Effector memory CD8-positive, alpha-beta T cell (primary cell): ENCODE data around the gene NKD1.

Source experiments
- ATAC-seq: fragments of 150-1000 bp; cut with Tn5 transposase; replicated peaks from 2 replicates; pipeline ENCODE4 v1.10.0; 2021; ENCODE audit warnings: mild to moderate bottlenecking, moderate library complexity
- DNase-seq, 3 experiments: peaks; one replicate each; pipeline ENCODE4 v3.0.0; 2021
- H3K27ac Mint-ChIP-seq, 2 donors: one replicate each; pipeline ENCODE4 v1.8.0; 2022; ENCODE audit warnings: mild to moderate bottlenecking in 2 of 2, mixed read lengths in 2 of 2, moderate library complexity in 2 of 2
- H3K27me3 Mint-ChIP-seq, 2 donors: one replicate each; pipeline ENCODE4 v1.8.0; 2022; ENCODE audit warnings: mixed read lengths in 2 of 2
- H3K36me3 Mint-ChIP-seq: one replicate; pipeline ENCODE4 v1.8.0; 2022; ENCODE audit warnings: mild to moderate bottlenecking, moderate library complexity, mixed read lengths; ENCODE audit not compliant: insufficient read depth
- H3K4me1 Mint-ChIP-seq, 2 donors: one replicate each; pipeline ENCODE4 v1.8.0; 2022; ENCODE audit warnings: low read depth in 2 of 2, mixed read lengths in 2 of 2
- H3K4me3 Mint-ChIP-seq, 2 donors: one replicate each; pipeline ENCODE4 v1.8.0; 2022; ENCODE audit warnings: mild to moderate bottlenecking in 2 of 2, mixed read lengths in 2 of 2, moderate library complexity in 2 of 2
- H3K9me3 Mint-ChIP-seq, 2 donors: one replicate each; pipeline ENCODE4 v1.8.0; 2022; ENCODE audit warnings: mixed read lengths in 2 of 2

NKD1 gene

DNA sequence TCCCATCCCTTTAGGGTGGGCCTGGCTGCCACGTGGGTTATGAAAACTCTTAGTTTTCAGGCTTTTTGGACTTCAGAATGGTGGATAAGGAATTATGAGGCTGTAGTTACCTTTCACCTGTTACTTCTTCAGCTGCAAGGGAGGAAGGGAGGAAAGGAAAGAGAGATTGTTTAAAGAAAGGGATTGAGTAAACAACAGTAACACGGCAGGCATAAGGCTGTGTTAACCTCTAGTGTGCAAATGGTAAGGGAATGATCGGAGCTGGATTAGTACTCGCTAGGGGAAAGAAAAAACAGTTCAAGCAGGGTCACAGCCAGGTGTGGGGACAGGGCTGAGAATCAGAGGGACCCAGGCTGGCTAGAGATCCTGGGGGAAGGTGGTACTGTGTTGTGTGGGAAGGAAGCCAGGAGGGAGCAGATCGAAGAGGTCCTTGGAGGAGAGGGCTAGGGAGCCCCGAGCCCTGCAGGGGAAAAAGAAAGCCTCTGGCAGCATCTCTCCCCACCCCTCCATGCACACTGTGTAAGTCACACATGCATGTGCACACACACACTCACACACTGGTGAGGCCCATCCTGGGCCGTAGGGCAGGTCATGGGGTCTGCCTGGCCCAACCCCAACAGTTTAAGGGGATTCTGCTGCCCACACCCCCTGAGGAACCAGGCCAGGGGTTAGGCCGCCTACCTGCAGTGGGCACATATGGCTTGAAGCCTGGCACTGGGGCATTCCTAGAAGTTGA lies 83.2 kb downstream of the NKD1 start:
- H3K27me3 Mint-ChIP-seq, result no peaks in the 10 kb centered on the region
- DNase-seq, result no peak
- peaks cover 11 to 15% of the 10 kb centered on the region in 2 donors for H3K4me1 Mint-ChIP-seq
- no peak overlapping the region for H3K4me3 Mint-ChIP-seq
- ATAC-seq, result no peak
- H3K36me3 Mint-ChIP-seq, result no peaks in the 10 kb centered on the region
- no peaks in the 10 kb centered on the region for H3K9me3 Mint-ChIP-seq
- H3K27ac Mint-ChIP-seq, result no peak overlapping the region

DNA sequence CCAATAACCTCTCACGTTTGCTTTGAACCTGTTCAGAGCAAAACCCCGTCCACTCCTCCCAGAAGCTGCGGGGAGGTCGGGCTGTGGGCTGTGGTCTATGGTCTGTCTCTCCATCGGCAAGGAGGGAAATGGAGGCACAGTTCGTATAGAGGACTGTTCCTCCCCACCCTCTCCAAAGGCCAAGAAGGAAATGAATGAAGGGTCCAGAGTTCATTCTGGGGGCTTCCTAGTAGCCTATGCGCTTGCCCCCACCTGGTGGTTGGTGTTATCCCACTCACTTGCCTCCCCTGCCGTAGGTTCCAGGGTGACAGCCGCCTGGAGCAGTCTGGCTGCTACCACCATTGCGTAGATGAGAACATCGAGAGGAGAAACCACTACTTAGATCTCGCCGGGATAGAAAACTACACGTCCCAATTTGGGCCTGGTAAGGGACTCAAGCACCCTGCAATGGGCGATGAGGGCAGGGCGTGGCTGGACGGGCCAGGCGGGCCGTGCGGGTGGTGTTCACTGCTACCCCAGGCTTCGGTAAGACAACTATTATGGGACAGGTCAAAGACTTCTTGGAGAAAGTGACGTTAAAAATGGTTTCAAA lies 83.9 kb downstream of the NKD1 start:
- Mint-ChIP-seq H3K4me1 (peaks cover 6 to 9% of the 10 kb centered on the region in 2 donors), H3K9me3 (no peaks in the 10 kb centered on the region), H3K36me3 (no peaks in the 10 kb centered on the region), H3K27me3 (no peaks in the 10 kb centered on the region), H3K4me3 (no peak overlapping the region), H3K27ac (no peak overlapping the region)
- ATAC-seq, result no peak
- DNase-seq, result no peak

DNA sequence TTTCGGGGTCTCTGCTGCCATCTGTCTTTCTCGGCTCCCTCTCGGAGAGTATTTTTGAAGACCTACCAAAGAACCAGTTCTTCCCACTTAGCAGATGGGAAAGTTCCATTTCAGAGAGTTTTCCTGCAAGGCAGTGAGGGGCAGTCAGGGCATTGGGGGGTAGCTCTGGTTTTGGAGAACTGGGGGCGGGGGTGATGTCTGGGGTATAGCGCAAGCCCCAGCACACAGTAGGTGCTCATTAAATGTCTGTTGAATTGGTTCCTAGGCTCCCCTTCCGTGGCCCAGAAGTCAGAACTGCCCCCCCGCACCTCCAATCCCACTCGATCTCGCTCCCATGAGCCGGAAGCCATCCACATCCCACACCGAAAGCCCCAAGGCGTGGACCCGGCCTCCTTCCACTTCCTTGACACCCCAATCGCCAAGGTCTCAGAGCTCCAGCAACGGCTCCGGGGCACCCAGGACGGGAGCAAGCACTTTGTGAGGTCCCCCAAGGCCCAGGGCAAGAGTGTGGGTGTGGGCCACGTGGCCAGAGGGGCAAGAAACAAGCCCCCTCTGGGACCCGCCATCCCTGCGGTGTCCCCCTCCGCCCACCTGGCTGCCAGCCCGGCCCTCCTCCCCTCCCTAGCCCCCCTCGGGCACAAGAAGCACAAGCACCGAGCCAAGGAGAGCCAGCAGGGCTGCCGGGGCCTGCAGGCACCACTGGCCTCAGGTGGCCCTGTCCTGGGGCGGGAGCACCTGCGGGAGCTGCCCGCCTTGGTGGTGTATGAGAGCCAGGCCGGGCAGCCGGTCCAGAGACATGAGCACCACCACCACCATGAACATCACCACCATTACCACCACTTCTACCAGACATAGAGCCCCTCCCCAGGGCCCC lies 85.0 kb downstream of the NKD1 start:
- no peak for DNase-seq
- H3K36me3 Mint-ChIP-seq, result no peaks in the 10 kb centered on the region
- no peak overlapping the region for H3K27ac Mint-ChIP-seq
- H3K4me1 Mint-ChIP-seq, result peaks cover 0 to 2% of the 10 kb centered on the region in 2 donors
- H3K4me3 Mint-ChIP-seq, result no peak overlapping the region
- no peaks in the 10 kb centered on the region for H3K9me3 Mint-ChIP-seq
- H3K27me3 Mint-ChIP-seq, result no peaks in the 10 kb centered on the region
- ATAC-seq, result no peak

DNA sequence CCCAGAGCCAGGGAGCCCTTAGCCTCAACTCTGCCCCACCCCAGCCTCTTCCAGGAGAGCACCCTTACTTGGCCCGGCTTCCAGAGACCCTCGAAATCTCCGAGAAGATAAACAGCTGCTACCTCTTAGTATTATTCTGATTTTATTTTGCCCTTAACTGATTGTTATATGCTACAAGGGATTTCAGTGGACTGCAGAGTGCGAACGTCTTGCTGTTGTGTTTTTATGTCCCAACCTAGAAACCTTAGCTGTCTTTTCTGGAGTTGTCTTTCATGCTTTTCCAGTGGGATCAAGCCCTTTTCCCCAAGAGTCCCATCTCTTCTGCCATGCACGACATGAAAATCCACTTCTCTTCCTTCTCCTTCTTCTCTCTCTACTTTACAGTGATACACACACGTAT lies 85.9 kb downstream of the NKD1 start:
- Mint-ChIP-seq H3K4me3 (no peak overlapping the region), H3K27me3 (peaks cover 0 to 6% of the 10 kb centered on the region in 2 donors), H3K4me1 (peaks cover 0 to 2% of the 10 kb centered on the region in 2 donors), H3K27ac (no peak overlapping the region), H3K9me3 (no peaks in the 10 kb centered on the region), H3K36me3 (no peaks in the 10 kb centered on the region)
- no peak for DNase-seq
- ATAC-seq, result no peak

DNA sequence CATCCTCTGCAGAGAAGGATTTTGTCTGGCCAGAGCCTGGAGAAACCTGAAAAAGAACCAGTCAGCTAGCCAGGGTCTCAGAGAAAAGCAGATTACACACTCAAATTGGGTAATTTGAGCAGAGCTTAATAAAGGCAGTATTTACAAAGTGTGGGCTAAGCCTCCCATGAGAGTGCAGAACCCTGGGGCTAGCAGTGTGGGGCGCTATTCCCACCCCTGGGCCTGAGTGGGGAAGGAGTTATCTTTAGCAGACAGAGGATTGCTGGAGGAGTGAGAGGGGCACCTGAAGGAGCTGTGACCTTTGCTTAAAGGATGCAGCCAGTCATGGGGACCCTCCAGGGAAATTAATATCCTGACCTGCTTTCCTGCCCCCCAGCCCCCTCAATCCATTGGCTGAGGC lies 86.8 kb downstream of the NKD1 start:
- no peak overlapping the region for H3K27ac Mint-ChIP-seq
- peaks cover 0 to 13% of the 10 kb centered on the region in 2 donors for H3K27me3 Mint-ChIP-seq
- no peaks in the 10 kb centered on the region for H3K9me3 Mint-ChIP-seq
- H3K4me3 Mint-ChIP-seq, result no peak overlapping the region
- H3K36me3 Mint-ChIP-seq, result no peaks in the 10 kb centered on the region
- ATAC-seq (no peak), DNase-seq (no peak)
- peaks cover 0 to 2% of the 10 kb centered on the region in 2 donors for H3K4me1 Mint-ChIP-seq

DNA sequence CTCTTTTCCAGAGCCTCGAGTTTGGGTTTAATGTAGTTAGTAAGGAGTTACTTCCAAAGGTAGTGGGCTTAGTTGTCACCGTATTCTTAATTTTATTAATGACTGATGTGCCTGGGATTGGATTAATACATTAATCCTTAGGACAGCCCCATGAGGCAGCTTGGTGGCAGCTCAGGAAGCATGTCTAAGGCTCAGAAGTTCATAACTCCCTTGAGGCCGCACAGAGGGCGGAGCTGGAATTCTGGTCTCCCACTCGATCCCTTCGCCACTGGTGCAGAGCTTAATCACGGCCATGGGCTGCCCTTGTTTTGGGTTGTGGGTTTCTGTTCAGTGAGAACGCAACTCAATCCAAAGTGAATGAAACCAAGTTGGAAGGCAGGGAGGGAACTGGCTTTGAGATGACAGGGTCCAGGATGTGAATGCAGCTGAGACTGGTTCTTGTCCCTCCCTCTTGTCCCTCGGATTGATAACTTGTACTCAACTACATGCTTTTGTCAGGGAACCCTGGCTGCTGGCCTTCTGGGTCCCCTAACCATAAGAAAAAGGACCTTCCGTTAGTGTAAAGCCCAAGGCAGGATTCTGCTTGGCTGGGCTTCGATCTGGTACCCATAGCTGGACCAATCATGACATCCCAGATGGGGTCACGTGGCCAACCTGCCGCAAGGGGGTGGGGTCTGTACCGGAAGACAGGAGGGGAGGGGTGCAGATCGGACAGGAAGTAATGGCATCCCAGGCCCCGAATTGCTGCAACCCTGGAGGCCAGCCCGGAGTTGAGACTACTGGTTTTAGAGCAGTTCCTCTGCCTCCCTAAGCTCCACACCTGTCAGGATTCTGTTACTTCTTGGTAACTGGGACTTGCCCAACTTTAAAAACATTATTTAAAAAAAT lies 87.6 kb downstream of the NKD1 start:
- H3K36me3 Mint-ChIP-seq, result no peaks in the 10 kb centered on the region
- H3K4me1 Mint-ChIP-seq, result peaks cover 0 to 2% of the 10 kb centered on the region in 2 donors
- no peak overlapping the region for H3K27ac Mint-ChIP-seq
- DNase-seq (no peak), ATAC-seq (peak; percentile 29)
- peaks cover 5 to 21% of the 10 kb centered on the region in 2 donors for H3K27me3 Mint-ChIP-seq
- H3K9me3 Mint-ChIP-seq, result no peaks in the 10 kb centered on the region
- H3K4me3 Mint-ChIP-seq, result no peak overlapping the region

DNA sequence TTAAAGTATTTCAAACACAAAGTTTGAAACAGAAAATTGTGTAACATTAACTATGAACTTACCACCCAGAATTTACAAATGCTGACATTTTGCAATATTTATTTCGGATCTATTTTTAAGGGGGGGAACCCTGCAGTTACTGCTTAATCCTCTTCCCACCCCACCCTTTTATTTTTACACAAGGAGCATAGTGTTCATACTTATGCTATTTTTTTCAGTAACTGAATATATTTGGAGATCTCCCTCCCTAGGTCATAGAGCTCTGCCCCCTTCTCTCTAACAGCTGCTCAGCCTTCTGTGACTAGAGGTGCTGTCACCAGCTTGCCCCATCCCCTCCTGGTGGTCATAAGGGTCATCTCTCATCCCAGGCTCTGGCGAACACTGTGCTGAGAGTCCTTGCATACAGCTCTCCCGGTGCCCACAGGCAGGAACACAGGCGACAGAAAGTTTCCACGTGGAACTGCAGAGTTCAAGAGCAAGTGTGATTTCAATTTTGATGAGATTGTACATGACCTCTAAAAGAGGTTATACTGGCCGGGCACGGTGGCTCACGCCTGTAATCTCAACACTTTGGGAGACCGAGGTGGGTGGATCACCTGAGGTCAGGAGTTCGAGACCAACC lies 88.7 kb downstream of the NKD1 start:
- DNase-seq, result no peak
- Mint-ChIP-seq H3K4me3 (no peak overlapping the region), H3K27ac (peak overlapping the region; percentile 35 to 74), H3K4me1 (peaks cover 0 to 2% of the 10 kb centered on the region in 2 donors), H3K27me3 (peaks cover 8 to 32% of the 10 kb centered on the region in 2 donors), H3K36me3 (no peaks in the 10 kb centered on the region), H3K9me3 (no peaks in the 10 kb centered on the region)
- no peak for ATAC-seq

DNA sequence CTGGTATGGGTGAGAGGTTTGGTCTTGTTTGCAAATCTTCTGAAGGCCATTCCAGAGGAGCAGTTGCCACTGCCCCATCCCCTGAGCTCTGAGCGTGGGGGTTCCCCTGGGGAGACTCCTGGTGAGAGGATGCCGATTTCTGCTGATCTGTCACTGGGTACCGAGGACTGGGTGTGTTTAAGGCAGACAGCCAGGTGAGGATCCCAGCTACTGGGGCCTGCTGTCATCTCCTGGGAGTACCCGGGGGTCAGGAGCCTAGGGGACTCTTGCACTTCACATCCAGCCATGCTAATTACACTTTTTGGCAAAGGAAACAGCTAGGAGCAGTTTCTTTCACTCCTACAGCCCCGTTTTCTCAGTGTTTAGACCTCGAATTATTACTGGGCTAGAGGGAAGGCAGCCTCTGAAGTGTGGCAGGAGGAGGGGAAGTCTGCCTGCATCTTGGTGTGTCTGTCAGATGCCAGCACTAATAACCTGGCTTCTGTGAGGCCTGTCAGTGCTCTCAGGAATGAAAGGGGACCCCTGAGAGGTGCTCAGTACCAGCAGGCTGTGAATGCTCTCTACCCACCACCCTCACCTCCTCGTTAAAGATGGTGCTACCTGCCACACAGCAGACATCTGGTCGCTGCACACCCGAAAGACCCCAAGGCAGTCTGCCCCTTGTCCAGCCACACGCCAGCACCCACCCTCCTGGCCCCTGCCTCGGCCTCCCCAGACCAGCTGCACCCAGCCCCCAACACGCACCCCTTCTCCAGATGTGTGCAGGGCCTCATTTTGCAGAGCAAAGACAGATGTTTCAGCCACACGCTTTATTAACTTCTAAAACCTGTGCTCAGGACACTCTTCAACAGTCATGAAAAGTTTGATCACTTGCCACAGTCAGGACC lies 89.8 kb downstream of the NKD1 start:
- Mint-ChIP-seq H3K27me3 (peaks cover 8 to 33% of the 10 kb centered on the region in 2 donors), H3K4me3 (no peak overlapping the region), H3K36me3 (no peaks in the 10 kb centered on the region), H3K9me3 (no peaks in the 10 kb centered on the region), H3K27ac (peak overlapping the region in 1 of 2 donors; percentile 74), H3K4me1 (peaks cover 0 to 2% of the 10 kb centered on the region in 2 donors)
- DNase-seq (no peak), ATAC-seq (no peak)

DNA sequence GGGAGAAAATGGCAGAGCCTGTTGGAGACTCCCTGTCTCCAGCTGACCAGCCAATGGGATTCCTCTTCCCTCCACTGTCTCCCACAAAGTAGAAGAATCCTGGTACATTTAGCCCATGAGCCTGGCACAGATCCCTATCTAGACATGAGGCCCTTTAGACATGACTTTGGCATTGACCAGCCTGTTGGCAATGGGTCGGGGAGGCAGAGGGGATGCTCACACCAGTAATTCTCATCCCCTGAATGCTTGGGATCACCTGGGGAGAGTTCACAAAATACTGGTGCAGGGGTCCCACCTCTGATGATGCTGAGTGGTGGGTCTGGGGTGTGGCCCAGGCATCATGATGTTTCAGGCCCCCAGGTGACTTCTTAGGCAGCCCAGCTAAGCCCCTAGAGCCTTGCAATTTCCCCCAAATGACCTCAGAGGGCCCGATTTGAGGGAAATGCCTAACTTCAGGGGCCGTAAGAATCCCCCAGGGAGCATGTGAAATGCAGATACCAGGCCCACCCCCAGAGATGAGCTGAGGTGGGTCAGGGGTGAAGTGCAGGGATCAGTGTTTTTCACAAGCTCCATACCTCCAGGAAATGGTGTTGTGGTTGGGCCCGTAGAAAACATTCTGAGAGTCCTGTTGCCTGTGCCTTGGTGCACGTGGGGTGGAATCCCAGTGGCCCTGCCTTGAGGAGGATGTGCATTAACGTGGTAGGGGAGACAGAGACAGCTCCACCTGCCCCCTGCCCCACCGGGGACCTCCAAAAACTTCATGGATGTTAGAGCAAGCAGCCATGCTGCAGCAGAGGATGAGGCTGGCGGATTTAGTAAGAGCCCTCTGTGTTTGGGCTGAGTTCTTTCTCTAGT lies 90.8 kb downstream of the NKD1 start:
- DNase-seq (no peak), ATAC-seq (no peak)
- no peak overlapping the region for H3K27ac Mint-ChIP-seq
- peaks cover 8 to 33% of the 10 kb centered on the region in 2 donors for H3K27me3 Mint-ChIP-seq
- H3K36me3 Mint-ChIP-seq, result no peaks in the 10 kb centered on the region
- H3K4me1 Mint-ChIP-seq, result peaks cover 0 to 2% of the 10 kb centered on the region in 2 donors
- H3K4me3 Mint-ChIP-seq, result no peak overlapping the region
- H3K9me3 Mint-ChIP-seq, result no peaks in the 10 kb centered on the region

DNA sequence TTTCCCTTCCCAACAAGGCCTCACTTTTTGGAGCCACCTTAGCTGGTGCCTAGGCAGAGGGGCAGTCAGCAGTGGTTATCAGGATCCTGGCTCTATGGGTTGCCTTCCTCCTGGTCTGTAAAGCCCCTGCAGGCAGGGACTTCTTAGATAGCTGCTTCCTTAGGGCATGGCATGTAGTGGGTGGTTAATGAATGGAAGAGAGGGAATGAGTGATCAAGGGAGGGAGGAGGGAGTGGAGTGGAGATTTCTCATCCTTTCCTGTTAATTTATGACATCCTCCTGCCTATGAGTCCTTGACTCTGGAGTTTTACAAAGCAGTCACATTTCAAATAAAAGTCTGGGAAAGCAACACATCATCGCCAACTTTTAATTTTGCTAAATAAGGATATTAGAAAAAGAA lies 92.2 kb downstream of the NKD1 start:
- Mint-ChIP-seq H3K4me1 (peaks cover 0 to 7% of the 10 kb centered on the region in 2 donors), H3K36me3 (no peaks in the 10 kb centered on the region), H3K9me3 (no peaks in the 10 kb centered on the region)

More for the DNA sequence above, 92.2 kb downstream of the NKD1 start:
- H3K27me3 Mint-ChIP-seq, result peaks cover 12 to 42% of the 10 kb centered on the region in 2 donors
- H3K4me3 Mint-ChIP-seq, result no peak overlapping the region
- DNase-seq, result no peak
- ATAC-seq, result no peak
- peak overlapping the region in 1 of 2 donors; percentile 49 for H3K27ac Mint-ChIP-seq
